Measurements from ENCODE around the gene NDUFB2.
"Not testable (repeated sequence)": the region's sequence is repeated elsewhere in the genome, so short reads cannot be mapped to it uniquely, and the experiment has no call there.

NDUFB2 gene

DNA sequence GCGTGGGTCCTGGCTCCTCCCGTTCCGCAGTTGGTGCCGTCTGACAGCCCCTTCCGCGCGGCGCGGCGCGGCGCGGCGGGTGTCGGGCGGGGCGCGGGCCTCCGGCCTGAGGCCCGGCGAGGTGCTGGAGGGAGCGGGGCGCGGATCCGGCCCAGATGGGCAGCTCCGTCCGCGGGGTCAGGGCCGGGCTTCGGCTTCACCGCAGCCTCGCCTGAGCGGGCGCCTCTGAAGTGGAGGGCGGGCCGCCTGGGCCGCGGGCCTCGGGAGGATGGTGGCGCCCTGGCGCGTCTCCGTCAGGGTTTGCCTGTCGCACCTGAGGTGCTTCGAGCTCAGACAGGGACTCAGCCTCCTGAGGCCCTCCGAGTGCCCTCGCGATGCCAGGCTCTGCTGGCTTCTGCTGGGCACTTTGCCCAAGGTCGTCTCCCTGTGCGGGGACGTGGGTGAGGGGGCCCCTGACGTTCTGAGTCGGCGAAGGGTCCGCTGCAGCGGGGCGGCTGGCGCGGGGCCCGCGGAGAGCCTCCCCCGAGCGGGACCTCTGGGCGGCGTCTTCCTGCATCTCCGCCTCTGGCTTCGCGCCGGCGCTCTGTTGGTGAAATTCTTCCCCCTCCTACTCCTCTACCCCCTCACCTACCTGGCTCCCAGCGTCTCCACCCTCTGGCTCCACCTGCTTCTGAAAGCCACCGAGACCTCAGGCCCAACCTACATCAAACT lies 23.3 kb upstream of the NDUFB2 start:
- DNase-seq = peak; percentile 52

DNA sequence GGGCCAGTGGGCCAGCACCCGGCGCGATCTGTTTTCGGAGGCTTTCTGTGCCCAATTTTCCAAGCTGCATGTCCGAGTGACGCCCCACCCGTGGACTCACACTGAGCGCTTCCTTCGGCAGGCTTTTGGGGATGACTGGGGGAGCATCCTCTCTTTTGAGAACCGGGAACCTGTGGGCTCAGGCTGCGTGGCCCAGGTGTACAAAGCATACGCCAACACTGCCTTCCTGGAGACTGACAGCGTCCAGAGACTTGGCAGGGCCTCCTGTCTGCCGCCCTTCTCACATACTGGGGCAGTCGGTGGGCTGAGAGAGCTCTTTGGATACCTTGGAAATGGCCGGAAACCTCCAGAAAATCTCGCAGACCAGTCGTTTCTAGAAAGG lies 22.7 kb upstream of the NDUFB2 start:
- DNase-seq = no peak

DNA sequence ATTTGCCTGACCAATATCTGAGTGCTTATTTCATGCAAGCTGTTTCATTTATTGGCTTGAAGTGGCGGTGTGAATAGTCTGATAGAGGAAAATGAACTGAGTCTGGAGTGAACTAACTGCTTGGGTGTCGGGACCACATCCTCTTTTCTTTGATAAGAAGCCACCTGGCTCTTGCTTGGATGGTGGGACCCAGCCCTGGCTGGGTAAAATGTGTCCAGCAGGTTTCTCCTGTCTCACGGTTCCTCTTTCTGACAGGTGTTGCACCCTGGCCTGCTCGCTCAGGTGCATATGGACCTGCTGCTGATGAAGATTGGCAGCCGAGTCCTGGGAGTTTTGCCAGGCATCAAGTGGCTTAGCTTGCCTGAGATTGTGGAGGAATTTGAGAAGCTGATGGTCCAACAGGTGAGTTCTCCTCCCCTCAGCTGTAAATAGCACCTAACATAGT lies 22.1 kb upstream of the NDUFB2 start:
- peak; percentile 6 for DNase-seq

DNA sequence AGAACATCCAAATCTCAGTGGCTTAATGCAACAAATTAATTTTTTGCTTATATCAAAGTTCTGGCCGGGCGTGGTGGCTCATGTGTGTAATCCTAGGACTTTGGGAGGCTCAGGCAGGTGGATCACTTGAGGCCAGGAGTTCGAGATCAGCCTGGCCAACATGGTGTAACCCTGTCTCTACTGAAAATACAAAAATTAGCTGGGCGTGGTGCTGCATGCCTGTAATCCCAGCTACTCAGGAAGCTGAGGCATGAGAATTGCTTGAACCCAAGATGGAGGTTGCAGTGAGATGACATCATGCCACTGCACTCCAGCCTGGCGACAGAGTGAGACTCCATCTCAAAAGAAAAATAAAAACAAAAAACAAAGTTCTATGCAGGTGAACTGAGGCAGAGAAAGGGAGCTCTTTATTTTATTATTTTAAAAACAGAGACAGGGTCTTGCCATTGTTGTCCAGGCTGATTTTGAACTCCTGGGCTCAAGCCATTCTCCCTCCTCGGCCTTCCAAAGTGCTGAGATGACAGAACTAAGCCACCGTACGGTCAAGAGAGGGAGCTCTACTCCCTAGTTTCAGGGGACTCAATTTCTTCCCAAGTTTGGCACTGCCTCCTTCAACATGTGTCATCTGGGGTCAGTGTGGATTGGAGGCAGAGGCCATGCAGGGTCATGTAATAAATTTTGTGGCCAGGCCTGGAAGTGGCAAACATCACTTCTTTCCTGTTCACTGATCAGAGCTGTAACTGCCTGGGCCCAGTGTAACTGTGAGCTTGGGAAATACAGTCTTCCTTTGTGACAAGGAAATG lies 21.4 kb upstream of the NDUFB2 start:
- DNase-seq = peak; percentile 7

DNA sequence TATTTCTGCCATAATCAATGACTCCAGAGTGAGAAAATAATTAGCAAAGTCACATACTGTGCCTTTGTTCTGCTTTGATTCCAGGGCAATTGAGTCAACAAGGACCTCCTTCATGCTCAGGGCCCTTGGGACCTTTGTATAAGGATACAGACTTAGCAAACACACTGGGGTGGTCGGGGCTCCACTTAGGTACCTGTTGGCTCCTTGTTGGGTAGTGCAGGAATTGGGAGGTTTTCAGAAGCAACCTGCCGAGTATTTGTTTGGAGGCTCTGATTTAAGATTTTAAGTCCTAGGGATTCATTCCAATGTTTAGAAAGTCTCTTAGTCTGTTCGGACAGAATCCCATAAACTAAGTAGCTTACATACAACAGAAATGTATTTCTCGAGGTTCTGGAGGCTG lies 20.8 kb upstream of the NDUFB2 start:
- DNase-seq = no peak

DNA sequence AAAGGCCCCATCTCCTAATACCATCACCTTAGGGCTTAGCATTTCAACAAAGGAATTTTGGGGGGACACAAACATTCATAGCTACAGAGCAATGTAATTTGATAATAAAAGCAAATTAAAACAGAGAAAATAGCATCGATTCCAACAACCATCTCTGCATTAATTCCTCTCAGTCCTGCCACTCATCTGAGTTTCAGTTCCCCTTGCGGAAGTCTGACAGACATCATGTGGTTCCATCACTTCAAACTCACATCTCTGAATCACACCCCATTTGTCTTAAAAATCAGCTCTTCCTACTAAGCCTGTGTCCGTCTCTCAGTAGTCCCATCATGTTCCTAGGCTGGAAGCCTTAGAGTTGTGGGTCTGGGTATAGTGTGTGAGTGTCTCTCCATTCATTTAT lies 20.2 kb upstream of the NDUFB2 start:
- peak; percentile 33 for DNase-seq

DNA sequence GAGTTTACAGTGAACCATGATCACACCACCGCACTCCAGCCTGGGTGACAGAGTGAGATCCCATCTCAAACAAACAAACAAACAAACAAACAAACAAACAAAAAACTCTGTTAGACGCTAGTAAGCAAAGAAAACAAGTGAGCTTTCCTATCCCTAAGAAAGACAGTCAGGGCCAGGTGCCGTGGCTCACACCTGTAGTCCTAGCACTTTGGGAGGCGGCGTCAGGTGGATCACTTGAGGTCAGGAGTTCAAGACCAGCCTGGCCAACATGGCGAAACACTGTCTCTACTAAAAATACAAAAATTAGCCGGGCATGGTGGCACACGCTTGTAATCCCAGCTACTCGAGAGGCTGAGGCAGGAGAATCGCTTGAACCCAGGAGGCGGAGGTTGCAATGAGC lies 19.6 kb upstream of the NDUFB2 start:
- not testable (repeated sequence) for DNase-seq

DNA sequence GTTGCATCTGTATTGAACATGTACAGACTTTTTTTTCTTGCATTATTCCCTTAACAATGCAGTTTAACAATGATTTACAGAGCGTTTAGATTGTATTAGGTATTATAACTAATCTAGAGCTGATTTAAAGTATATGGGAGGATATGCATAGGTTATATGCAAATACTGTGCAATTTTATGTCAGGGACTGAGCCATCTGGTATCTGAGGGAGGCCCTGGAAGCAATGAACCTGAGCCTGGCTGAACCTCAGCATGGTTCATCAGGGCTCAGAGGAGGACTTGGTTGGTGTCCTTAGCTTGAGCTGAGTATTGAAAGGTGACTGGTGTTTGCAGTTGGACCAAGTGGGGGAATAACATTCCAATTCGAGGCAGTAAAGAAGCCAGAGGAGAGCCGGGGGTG lies 19.0 kb upstream of the NDUFB2 start:
- no peak for DNase-seq

DNA sequence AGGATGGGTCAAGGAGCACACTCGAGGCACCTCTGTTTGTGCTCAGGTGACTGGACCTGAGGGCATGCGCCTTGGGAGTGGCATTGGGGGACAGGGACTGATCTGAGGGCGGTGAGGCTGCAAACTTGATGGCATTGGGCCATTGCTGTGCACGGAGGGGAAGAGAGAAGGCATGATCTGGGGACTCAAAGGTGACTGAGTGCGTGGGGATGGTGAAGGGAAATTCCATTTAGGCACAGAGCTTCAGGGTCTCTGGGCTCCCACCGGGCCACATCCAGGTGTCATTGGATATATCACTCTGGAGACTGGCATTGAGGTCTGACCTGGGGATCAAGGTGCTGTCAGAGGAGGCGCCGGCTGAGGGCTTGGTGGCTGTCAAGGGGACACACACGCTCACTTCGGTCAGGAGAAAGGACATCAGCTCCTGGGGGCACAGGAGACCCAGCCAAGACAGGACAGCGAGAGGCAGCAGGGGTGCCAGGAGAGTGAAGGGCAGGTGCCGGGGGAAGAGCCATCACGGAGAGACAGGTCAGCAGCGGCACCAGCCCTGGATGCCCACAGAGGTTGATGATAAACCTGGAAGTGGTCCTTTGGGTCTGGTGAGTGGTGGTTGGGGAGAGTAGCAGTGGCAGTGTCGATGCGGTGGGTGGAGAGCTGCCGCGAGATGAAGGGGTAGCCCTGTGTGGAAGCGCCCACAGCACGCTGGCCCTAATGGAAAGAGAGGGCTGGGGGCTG lies 18.3 kb upstream of the NDUFB2 start:
- no peak for DNase-seq

DNA sequence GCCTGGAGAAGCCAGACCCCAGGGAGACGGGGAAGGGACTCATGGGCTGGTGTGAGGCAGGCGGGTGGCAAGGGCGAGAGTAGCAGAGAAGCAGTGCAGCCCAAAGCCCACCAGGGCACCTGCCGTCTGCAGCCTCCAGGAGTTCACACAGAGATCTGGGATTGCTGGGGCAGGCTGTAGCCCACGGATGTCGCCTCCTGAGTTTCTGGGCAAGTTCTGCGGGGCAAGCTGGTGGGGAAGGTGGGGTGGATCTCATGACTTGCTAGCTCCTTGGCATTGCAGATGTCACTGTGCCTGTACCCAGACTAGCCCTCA lies 17.7 kb upstream of the NDUFB2 start:
- no peak for DNase-seq

DNA sequence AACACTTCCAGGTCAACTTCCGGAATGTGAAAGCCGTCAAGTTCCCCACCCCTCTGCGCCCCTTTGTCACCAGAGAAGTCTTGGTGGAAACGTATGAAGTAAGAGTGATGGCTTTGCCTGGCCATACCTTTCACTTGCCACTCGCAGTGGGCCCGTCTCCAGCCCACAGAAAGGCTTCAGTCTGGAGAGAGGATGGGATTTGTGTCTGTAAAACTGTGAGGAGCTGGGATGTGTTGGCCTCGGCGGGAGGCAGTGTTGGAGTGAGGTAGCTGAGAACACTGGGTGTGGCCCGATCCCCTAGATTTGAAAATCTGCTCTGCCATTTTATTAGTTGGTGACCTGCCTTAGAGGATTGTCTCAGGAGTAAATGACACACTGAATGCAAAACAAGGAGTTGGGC lies 17.3 kb upstream of the NDUFB2 start:
- no peak for DNase-seq

DNA sequence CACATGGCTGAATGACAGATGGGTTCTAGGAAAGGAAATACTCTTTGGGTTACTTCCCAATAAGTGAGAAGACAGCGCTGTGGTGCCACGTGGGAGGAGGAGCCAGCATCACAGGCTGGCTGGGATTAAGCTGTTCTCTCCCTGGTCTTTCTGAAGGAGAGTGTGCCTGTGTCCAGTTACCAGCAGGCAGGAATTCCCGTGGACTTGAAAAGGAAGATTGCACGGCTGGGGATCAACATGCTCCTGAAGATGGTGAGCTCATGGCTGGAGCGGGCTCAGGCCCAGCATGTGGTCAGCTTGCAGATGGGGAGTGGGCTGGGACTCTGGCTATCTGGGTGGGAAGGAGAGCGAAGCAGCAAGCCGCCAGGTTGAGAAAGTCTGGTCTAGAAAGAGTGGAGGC lies 15.6 kb upstream of the NDUFB2 start:
- no peak for DNase-seq

DNA sequence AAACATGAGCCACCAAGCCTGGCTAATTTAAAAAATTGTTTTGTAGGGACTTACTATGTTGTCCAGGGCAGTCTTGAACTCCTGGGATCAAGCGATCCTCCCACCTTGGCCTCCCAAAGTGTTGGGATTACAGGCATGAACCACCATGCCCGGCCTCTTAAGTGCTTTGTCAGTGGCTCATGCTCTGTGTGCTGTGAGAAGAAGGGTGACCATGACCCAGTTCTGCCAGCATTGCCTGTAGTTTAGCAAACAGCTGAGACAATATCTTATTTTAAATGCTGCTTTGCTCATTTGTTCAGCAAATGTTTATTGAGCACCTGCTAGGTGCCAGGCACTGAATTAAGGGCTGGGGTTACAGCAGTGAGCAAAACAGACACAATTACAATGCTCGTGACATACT lies 14.7 kb upstream of the NDUFB2 start:
- no peak for DNase-seq

DNA sequence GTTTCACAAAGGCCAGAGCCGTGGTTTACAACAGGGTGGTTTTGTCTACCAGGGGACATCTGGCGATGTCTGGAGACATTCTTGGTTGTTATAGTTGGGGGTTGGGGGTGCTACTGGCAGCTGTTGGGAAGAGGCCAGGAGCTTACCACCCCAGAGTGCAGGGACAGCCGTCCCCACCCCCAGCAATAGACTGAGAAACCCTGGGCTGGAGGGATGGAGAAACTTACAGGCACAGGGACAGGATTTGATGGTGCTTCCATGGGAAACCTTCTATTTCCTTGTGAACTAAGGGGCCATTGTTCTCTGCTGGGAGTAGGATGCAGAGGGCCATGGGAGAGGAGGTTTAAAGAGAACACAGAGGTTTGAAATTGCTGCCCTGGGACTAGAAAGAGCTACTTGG lies 12.9 kb upstream of the NDUFB2 start:
- DNase-seq = no peak

DNA sequence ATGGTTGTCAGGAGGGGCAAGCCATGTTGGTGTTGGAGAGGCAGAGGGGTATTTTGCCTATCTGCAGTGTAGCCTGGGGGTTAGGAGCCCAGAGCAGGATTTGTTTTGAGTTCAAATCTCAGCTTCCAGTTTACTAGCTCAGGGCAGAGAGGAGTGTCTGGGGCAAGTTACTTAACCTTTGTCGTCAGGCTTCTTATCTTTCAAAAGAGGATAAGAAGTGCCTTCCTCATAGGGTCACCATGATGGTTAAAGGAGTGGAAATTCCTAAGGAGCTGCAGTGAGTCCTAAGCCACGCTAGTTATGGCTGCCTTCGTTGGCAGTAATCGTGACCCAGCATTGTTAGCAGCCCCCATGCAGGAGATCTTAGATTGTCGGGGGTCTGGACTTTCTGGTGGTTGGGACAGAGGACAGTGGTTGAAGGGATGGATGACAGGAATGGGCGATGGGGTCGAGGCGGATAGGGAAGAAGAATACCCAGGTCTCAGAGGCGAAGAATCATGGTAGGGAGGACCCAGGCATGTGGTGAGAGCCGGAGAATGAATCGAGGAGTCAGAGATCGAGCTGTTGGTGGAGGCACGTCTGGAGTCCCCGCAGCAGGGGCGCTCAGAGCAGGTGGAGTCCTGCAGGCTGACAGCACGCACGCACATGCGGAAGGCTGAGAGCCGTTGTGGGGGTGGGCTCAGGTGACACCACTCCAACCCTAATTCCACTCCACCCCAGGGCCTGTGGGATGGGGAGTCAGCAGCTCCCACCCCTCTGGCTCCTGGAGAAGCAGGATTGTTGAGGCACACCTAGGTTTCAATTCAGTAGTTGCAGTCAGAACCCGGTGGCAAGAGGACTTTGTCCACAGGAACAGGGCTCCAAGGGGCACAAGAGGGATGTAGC lies 12.2 kb upstream of the NDUFB2 start:
- DNase-seq = no peak

DNA sequence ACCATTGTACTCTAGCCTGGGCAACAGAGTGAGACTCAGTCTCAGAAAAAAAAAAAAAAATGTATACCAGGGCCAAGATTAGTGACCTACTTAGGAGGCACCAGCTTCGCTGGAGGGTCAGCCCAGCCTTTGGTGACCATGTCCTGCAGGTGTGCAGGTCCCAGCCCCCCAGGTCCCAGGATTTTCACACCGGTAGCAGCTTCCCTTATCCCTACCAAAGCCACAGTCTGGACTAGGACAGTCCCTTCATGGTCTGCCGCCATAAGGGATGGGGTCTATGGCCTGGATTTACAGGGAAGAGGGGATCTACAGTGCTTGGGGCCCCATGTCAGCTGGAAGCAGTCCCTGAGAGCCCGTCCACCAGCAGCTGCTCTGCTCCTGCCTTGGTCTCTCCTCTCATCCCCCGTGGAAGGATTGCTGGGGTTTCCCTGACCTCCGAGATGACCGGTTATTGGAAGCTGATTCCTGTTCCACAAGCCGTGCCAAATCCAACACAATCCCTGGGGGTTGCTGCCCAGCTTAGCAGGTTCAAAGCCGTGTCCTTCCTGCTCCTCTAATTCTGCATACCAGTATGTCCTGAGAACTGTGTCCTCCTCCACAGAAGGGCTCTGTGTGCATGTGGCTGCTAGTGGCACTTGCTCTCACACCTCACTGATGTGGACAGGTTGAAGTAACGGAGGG lies 11.0 kb upstream of the NDUFB2 start:
- no peak for DNase-seq

DNA sequence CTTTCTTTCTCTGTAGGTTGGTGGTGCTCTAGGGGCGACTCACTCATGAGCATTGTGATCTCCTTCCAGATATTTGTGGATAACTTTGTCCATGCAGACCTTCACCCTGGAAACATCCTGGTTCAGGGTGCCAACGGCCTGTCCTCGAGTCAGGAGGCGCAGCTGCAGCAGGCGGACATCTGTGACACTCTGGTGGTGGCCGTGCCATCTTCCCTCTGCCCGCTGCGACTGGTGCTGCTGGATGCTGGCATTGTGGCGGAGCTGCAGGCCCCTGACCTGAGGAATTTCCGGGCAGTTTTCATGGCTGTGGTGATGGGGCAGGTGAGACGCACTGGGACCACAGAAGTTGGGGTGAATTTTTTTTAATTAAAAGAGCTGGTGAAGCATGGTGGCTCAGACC lies 9.6 kb upstream of the NDUFB2 start:
- DNase-seq = no peak

DNA sequence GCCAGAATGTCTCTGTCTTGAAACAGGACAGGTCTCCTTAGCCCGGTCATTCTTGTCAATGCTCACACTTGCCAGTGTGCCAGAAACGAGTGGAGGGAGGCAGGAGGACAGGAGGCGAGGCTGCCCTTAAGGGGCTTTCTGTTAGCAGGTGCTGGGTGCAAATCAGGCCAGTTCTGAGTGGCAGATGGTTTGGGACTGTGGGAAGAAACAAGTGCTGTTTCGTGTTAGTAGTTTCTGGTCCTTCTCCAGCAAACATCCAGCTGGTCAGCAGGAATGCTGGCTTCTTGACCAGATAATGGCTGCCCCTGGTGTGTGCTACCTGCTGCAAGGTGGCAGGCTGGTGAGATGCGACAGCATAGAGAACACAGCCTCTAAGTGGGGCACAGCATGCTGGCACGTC lies 8.2 kb upstream of the NDUFB2 start:
- no peak for DNase-seq

DNA sequence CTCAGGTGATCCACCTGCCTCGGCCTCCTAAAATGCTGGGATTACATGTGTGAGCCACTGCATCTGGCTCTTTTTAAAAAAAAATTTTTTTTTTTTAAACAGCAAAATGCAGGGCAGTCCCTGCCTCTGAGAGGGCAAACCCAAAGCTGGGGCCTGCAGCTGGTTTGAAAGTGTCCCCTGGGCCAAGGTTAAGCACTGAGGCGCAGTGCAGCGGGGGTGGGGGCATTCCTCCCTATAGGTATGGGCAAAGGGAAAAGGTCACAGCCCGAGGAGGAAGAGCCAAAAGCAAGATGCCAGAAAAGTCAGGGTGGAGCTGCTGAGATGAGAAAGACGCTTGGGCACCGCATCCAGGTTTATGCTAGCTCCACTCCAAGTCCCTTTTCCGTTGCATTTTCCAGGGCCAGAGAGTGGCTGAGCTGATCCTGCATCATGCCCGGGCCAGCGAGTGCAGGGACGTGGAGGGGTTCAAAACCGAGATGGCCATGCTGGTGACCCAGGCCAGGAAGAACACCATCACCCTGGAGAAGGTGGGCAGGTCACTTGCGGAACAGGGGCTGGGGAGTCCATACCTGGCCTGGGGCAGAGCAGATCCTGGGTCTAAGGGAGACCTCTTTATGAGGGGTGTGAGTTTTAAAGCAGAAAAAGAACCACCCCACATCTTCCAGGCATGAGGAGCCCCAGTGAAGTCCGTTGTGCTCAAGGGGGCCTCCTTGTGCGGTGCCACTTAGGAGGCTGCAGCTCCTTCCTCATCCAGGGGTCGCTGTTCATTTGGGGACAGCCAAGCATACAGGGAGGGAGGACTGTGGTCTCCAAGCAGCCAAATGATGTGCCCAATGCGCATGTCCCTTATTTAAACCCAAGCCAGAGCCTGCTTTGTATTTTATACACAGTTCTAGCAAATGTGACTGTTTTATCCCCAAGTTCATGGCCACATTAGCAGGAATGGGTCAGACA lies 7.0 kb upstream of the NDUFB2 start:
- DNase-seq = no peak

DNA sequence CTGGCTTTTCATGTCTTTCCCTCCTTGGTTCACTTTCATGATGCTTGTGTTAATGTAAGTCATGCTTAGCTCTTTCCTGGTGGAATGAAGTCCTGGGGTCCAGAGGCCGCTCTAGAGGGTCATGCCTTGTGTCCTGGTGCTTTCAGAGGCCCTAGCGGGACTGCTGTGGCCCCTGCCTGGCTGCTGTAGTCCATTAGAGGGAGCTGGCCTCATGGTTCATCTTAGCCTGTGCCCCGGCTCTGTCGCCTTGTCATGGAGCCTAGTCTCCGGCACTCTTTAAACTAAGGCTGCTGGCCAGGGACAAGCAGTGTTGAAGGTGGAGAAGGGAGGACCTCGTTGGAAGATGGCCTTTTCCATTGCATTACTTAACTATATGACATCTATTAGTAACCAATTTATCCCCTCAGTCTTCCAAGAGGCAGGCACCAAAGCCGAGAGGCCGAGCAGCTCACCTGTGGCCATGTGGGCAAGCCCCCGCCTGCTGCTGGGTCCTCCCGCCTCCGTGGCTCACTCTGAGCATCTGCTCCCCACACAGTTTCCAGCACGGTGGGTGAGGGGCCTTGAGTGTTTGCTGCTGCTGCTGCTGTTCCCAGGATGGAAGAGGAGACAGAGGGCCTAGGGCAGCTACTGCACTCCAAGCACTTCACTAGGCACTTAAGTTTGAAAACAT lies 5.0 kb upstream of the NDUFB2 start:
- no peak for DNase-seq

DNA sequence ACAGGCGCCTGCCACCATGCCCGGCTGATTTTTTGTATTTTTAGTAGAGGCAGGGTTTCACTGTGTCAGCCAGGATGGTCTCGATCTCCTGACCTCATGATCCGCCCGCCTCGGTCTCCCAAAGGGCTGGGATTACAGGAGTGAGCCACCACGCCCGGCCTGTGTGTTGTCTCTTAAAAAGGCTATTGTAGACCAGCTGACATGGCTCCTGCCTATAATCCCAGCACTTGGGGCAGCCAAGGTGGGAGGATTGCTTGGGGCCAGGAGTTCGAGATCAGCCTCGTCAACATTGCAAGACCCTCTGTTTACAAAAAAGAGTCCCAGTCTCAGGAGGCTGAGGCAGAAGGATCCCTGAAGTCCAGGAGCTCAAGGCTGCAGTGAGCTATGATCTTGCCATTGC lies 2.7 kb upstream of the NDUFB2 start:
- not testable (repeated sequence) for DNase-seq
